T-helper 1 cell treated with Interleukin-12 subunit alpha and Interleukin-12 subunit beta and Interleukin-4 antibody, amounts not matched to agents 30 μg/mL and 1 μg/mL, for 36 hours (primary cell): Measurements from ENCODE around the gene UBXN7.
A peak's percentile ranks its signal among the peaks of the same experiment; 100 is the strongest.
"Not testable (repeated sequence)": the region's sequence is repeated elsewhere in the genome, so short reads cannot be mapped to it uniquely, and the experiment has no call there.

ENCODE experiments used
- H3K27ac Mint-ChIP-seq: one replicate; pipeline ENCODE4 v1.8.0; 2021; ENCODE audit warnings: mild to moderate bottlenecking, mixed read lengths
- H3K27me3 Mint-ChIP-seq: one replicate; pipeline ENCODE4 v1.8.0; 2021; ENCODE audit warnings: low read depth, mixed read lengths
- H3K36me3 Mint-ChIP-seq: one replicate; pipeline ENCODE4 v1.8.0; 2021; ENCODE audit warnings: low read depth, mixed read lengths
- H3K4me1 Mint-ChIP-seq: one replicate; pipeline ENCODE4 v1.8.0; 2021; ENCODE audit warnings: low read depth, mixed read lengths
- H3K4me3 Mint-ChIP-seq: one replicate; pipeline ENCODE4 v1.8.0; 2021; ENCODE audit warnings: mild to moderate bottlenecking, moderate library complexity, mixed read lengths
- H3K9me3 Mint-ChIP-seq: one replicate; pipeline ENCODE4 v1.8.0; 2021; ENCODE audit warnings: mixed read lengths

The UBXN7 gene

GRCh38 chr3:196431181-196432136 lies 768 bp downstream of the UBXN7 start:
- peak overlapping the region; percentile 94 for H3K27ac Mint-ChIP-seq
- no peaks in the 10 kb centered on the region for H3K27me3 Mint-ChIP-seq
- peaks cover 18% of the 10 kb centered on the region for H3K4me1 Mint-ChIP-seq
- peak overlapping the region; percentile 87 for H3K4me3 Mint-ChIP-seq
- peaks cover 4% of the 10 kb centered on the region for H3K36me3 Mint-ChIP-seq
- no peaks in the 10 kb centered on the region for H3K9me3 Mint-ChIP-seq

- H3K4me3 Mint-ChIP-seq: no peak overlapping the region
- no peaks in the 10 kb centered on the region for H3K27me3 Mint-ChIP-seq
- no peak overlapping the region for H3K27ac Mint-ChIP-seq
- peaks cover 21% of the 10 kb centered on the region for H3K4me1 Mint-ChIP-seq
- H3K9me3 Mint-ChIP-seq: no peaks in the 10 kb centered on the region
- H3K36me3 Mint-ChIP-seq: peaks cover 12% of the 10 kb centered on the region
These were observed 4.2 kb downstream of the UBXN7 start for GRCh38 chr3:196428041-196428440.

GRCh38 chr3:196424421-196424820 lies 7.8 kb downstream of the UBXN7 start:
- peaks cover 10% of the 10 kb centered on the region for H3K36me3 Mint-ChIP-seq
- not testable (repeated sequence) for H3K27me3 Mint-ChIP-seq, H3K4me3 Mint-ChIP-seq, H3K27ac Mint-ChIP-seq, H3K9me3 Mint-ChIP-seq
- peaks cover 11% of the 10 kb centered on the region for H3K4me1 Mint-ChIP-seq

- Mint-ChIP-seq H3K9me3 (no peaks in the 10 kb centered on the region), H3K4me1 (peaks cover 11% of the 10 kb centered on the region), H3K27me3 (no peaks in the 10 kb centered on the region), H3K4me3 (no peak overlapping the region), H3K27ac (no peak overlapping the region), H3K36me3 (peaks cover 10% of the 10 kb centered on the region)
These were observed 9.0 kb downstream of the UBXN7 start for GRCh38 chr3:196423044-196423781.

GRCh38 chr3:196421668-196422067 lies 10.6 kb downstream of the UBXN7 start:
- H3K9me3 Mint-ChIP-seq, H3K27ac Mint-ChIP-seq, H3K36me3 Mint-ChIP-seq, H3K27me3 Mint-ChIP-seq, H3K4me3 Mint-ChIP-seq: not testable (repeated sequence)
- peaks cover 12% of the 10 kb centered on the region for H3K4me1 Mint-ChIP-seq

- Mint-ChIP-seq H3K4me1 (peaks cover 10% of the 10 kb centered on the region), H3K9me3 (no peaks in the 10 kb centered on the region), H3K27me3 (no peaks in the 10 kb centered on the region), H3K4me3 (no peak overlapping the region), H3K36me3 (no peaks in the 10 kb centered on the region), H3K27ac (no peak overlapping the region)
These were observed 12.8 kb downstream of the UBXN7 start for GRCh38 chr3:196419386-196419785.

- no peak overlapping the region for H3K27ac Mint-ChIP-seq
- H3K4me1 Mint-ChIP-seq: peaks cover 13% of the 10 kb centered on the region
- no peaks in the 10 kb centered on the region for H3K27me3 Mint-ChIP-seq
These were observed 13.6 kb downstream of the UBXN7 start for GRCh38 chr3:196418601-196419000.

GRCh38 chr3:196414469-196414868 lies 17.8 kb downstream of the UBXN7 start:
- no peaks in the 10 kb centered on the region for H3K27me3 Mint-ChIP-seq
- H3K36me3 Mint-ChIP-seq: peaks cover 4% of the 10 kb centered on the region
- H3K4me3 Mint-ChIP-seq: no peak overlapping the region
- H3K27ac Mint-ChIP-seq: peak overlapping the region; percentile 32
- peaks cover 14% of the 10 kb centered on the region for H3K4me1 Mint-ChIP-seq
- H3K9me3 Mint-ChIP-seq: peaks cover under 1% of the 10 kb centered on the region

More at GRCh38 chr3:196418601-196419000, 13.6 kb downstream of the UBXN7 start:
- H3K4me3 Mint-ChIP-seq: no peak overlapping the region
- H3K36me3 Mint-ChIP-seq: no peaks in the 10 kb centered on the region
- H3K9me3 Mint-ChIP-seq: no peaks in the 10 kb centered on the region

GRCh38 chr3:196412704-196413103 lies 19.5 kb downstream of the UBXN7 start:
- no peaks in the 10 kb centered on the region for H3K27me3 Mint-ChIP-seq

GRCh38 chr3:196409409-196409808 lies 22.8 kb downstream of the UBXN7 start:
- Mint-ChIP-seq H3K4me3 (no peak overlapping the region), H3K27ac (no peak overlapping the region), H3K4me1 (peaks cover 11% of the 10 kb centered on the region)

More at GRCh38 chr3:196412704-196413103, 19.5 kb downstream of the UBXN7 start:
- H3K36me3 Mint-ChIP-seq: peaks cover 10% of the 10 kb centered on the region
- H3K4me3 Mint-ChIP-seq: no peak overlapping the region
- H3K4me1 Mint-ChIP-seq: peaks cover 16% of the 10 kb centered on the region
- peaks cover 8% of the 10 kb centered on the region for H3K9me3 Mint-ChIP-seq
- no peak overlapping the region for H3K27ac Mint-ChIP-seq

GRCh38 chr3:196408565-196409300 lies 23.5 kb downstream of the UBXN7 start:
- Mint-ChIP-seq H3K27ac (no peak overlapping the region), H3K36me3 (peaks cover 16% of the 10 kb centered on the region), H3K4me1 (peaks cover 8% of the 10 kb centered on the region), H3K27me3 (no peaks in the 10 kb centered on the region), H3K9me3 (peaks cover 8% of the 10 kb centered on the region), H3K4me3 (no peak overlapping the region)

More at GRCh38 chr3:196409409-196409808, 22.8 kb downstream of the UBXN7 start:
- H3K27me3 Mint-ChIP-seq: no peaks in the 10 kb centered on the region
- H3K9me3 Mint-ChIP-seq: peaks cover 8% of the 10 kb centered on the region
- peaks cover 16% of the 10 kb centered on the region for H3K36me3 Mint-ChIP-seq

- Mint-ChIP-seq H3K4me3 (no peak overlapping the region), H3K4me1 (peaks cover 6% of the 10 kb centered on the region), H3K9me3 (peaks cover 8% of the 10 kb centered on the region), H3K27ac (no peak overlapping the region), H3K36me3 (peaks cover 16% of the 10 kb centered on the region), H3K27me3 (no peaks in the 10 kb centered on the region)
These were observed 25.3 kb downstream of the UBXN7 start for GRCh38 chr3:196406811-196407470.

- H3K27me3 Mint-ChIP-seq: no peaks in the 10 kb centered on the region
- no peak overlapping the region for H3K27ac Mint-ChIP-seq
- no peaks in the 10 kb centered on the region for H3K4me1 Mint-ChIP-seq
- H3K36me3 Mint-ChIP-seq: peaks cover 19% of the 10 kb centered on the region
- H3K9me3 Mint-ChIP-seq: no peaks in the 10 kb centered on the region
- no peak overlapping the region for H3K4me3 Mint-ChIP-seq
These were observed 31.9 kb downstream of the UBXN7 start for GRCh38 chr3:196400331-196400730.

GRCh38 chr3:196399485-196399945 lies 32.7 kb downstream of the UBXN7 start:
- no peaks in the 10 kb centered on the region for H3K27me3 Mint-ChIP-seq
- no peak overlapping the region for H3K27ac Mint-ChIP-seq
- H3K36me3 Mint-ChIP-seq: peaks cover 15% of the 10 kb centered on the region
- H3K4me3 Mint-ChIP-seq: no peak overlapping the region
- no peaks in the 10 kb centered on the region for H3K9me3 Mint-ChIP-seq
- H3K4me1 Mint-ChIP-seq: no peaks in the 10 kb centered on the region
